GM12873 (cell line): ENCODE results near the gene PPFIA4.

ENCODE experiments used
- CTCF ChIP-seq: IDR thresholded peaks from 2 replicates; pipeline ENCODE4 v1.5.1; 2012; ENCODE audit warnings: low read depth, mild to moderate bottlenecking, moderate library complexity, low read length, control low read depth; ENCODE audit not compliant: insufficient read depth; ENCODE audit errors: missing control alignments

PPFIA4 gene

GRCh38 chr1:203096566-203096965 lies 70.3 kb downstream of the PPFIA4 start:
- no peak for TF ChIP-seq CTCF

- no peak for TF ChIP-seq CTCF
These were observed 70.7 kb downstream of the PPFIA4 start for GRCh38 chr1:203097001-203097400.

GRCh38 chr1:203098445-203098844 lies 72.2 kb downstream of the PPFIA4 start:
- no peak for TF ChIP-seq CTCF

GRCh38 chr1:203098914-203099520 lies 72.7 kb downstream of the PPFIA4 start:
- TF ChIP-seq CTCF = no peak

GRCh38 chr1:203099805-203100515 lies 73.7 kb downstream of the PPFIA4 start:
- TF ChIP-seq CTCF = no peak

GRCh38 chr1:203100516-203100869 lies 74.2 kb downstream of the PPFIA4 start:
- TF ChIP-seq CTCF = no peak

- TF ChIP-seq CTCF = no peak
These were observed 75.7 kb downstream of the PPFIA4 start for GRCh38 chr1:203101813-203102634.
